GM21447 (cell line): Measurements from ENCODE around the gene SERPINB7.
A peak's percentile ranks its signal among the peaks of the same experiment; 100 is the strongest.

ENCODE experiments used
- ATAC-seq: cut with Tn5 transposase; IDR thresholded peaks from one replicate; pipeline ENCODE4 v1.9.1; 2021; ENCODE audit not compliant: unreplicated experiment

SERPINB7 gene

GRCh38 chr18:63844254-63844653 lies 69.0 kb downstream of the SERPINB7 start:
- ATAC-seq: no peak

- ATAC-seq: peak; percentile 63
Observed at GRCh38 chr18:63848159-63848558, 72.9 kb downstream of the SERPINB7 start.

- peak; percentile 74 for ATAC-seq
Observed at GRCh38 chr18:63850020-63850419, 74.8 kb downstream of the SERPINB7 start.

GRCh38 chr18:63850636-63851035 lies 75.4 kb downstream of the SERPINB7 start:
- ATAC-seq: no peak
